K562 (cell line): ENCODE measurements around the gene ACADM. TPM values are rescaled to one million over a fixed set of nuclear protein-coding genes. Genes with fewer than 3 reads are reported as not detected.

Experiments
- CC2D1A ChIP-seq: fragments of 450-650 bp; IDR thresholded peaks from 2 replicates; pipeline ENCODE4 v1.6.1; 2017; ENCODE audit warnings: mild to moderate bottlenecking
- EHMT2 ChIP-seq: fragments of 450-650 bp; IDR thresholded peaks from 2 replicates; pipeline ENCODE4 v1.6.1; 2018; ENCODE audit warnings: antibody characterized with exemption
- EZH2 ChIP-seq: IDR thresholded peaks from 2 replicates; pipeline ENCODE4 v1.6.1; 2012; ENCODE audit warnings: low read depth, mild to moderate bottlenecking, inconsistent platforms, low read length, borderline replicate concordance
- HDAC1 ChIP-seq, 2 experiments: fragments of 450-650 bp; IDR thresholded peaks; 2 replicates each; pipeline ENCODE4 v1.6.1; 2016 to 2017; ENCODE audit warnings: inconsistent platforms in 1 of 2, mild to moderate bottlenecking in 1 of 2, moderate library complexity in 1 of 2
- HNRNPLL ChIP-seq: fragments of 200-400 bp; formaldehyde crosslinking; IDR thresholded peaks from 2 replicates; pipeline ENCODE4 v1.6.1; 2017; ENCODE audit warnings: low read length, low read depth, mild to moderate bottlenecking; ENCODE audit not compliant: poor library complexity, severe bottlenecking
- L3MBTL2 ChIP-seq: fragments of 450-650 bp; IDR thresholded peaks from 2 replicates; pipeline ENCODE4 v1.6.1; 2016; ENCODE audit warnings: mild to moderate bottlenecking, moderate library complexity
- LEF1 ChIP-seq: fragments of 450-650 bp; IDR thresholded peaks from 2 replicates; pipeline ENCODE4 v1.6.1; 2016; ENCODE audit warnings: mild to moderate bottlenecking
- MED1 ChIP-seq: sonication (generic); formaldehyde crosslinking; IDR thresholded peaks from 2 replicates; pipeline ENCODE4 v1.8.1; 2023; ENCODE audit warnings: missing genetic modification reagents, borderline replicate concordance
- NBN ChIP-seq: fragments of 450-650 bp; IDR thresholded peaks from 2 replicates; pipeline ENCODE4 v1.6.1; 2016; ENCODE audit warnings: low read depth, mild to moderate bottlenecking
- NFXL1 ChIP-seq: fragments of 450-650 bp; formaldehyde crosslinking; IDR thresholded peaks from 2 replicates; pipeline ENCODE4 v1.4.0; 2021; ENCODE audit warnings: mild to moderate bottlenecking
- NONO ChIP-seq, 2 experiments: fragments of 200-400 bp in 1 of 2; fragments of 450-650 bp in 1 of 2; formaldehyde crosslinking in 1 of 2; IDR thresholded peaks; 2 replicates each; pipeline ENCODE4 v1.6.1; 2017; ENCODE audit warnings: low read depth in 2 of 2, mild to moderate bottlenecking in 2 of 2, moderate library complexity in 2 of 2, low read length in 1 of 2
- NR2C1 ChIP-seq, 2 experiments: fragments of 450-650 bp; IDR thresholded peaks; 2 replicates each; pipeline ENCODE4 v1.6.1; 2017; ENCODE audit warnings: mild to moderate bottlenecking in 2 of 2, antibody characterized with exemption in 1 of 2, inconsistent platforms in 1 of 2, missing compliant biosample characterization in 1 of 2, missing genetic modification characterization in 1 of 2
- NRF1 ChIP-seq, 2 experiments: fragments of 450-650 bp; IDR thresholded peaks in 1 of 2; conservative IDR thresholded peaks in 1 of 2; 2 replicates each; pipeline ENCODE4 v1.6.1; 2014; ENCODE audit warnings: mild to moderate bottlenecking in 2 of 2
- PML ChIP-seq: IDR thresholded peaks from 2 replicates; pipeline ENCODE4 v1.6.1; 2012; ENCODE audit warnings: low read length, inconsistent platforms
- POLR2A ChIP-seq: fragments of 450-650 bp; conservative IDR thresholded peaks from 2 replicates; pipeline ENCODE4 v1.6.1; 2016
- POLR2G ChIP-seq: fragments of 200-400 bp; formaldehyde crosslinking; IDR thresholded peaks from 2 replicates; pipeline ENCODE4 v1.6.1; 2017; ENCODE audit warnings: low read depth, mild to moderate bottlenecking, antibody characterized with exemption, low read length, moderate library complexity
- PPARD ChIP-seq: fragments of 250-450 bp; sonication (Bioruptor Pico); IDR thresholded peaks from 2 replicates; pipeline ENCODE4 v1.8.0; 2022; ENCODE audit warnings: inconsistent platforms, mild to moderate bottlenecking, moderate library complexity
- RBM34 ChIP-seq: fragments of 200-400 bp; formaldehyde crosslinking; IDR thresholded peaks from 2 replicates; pipeline ENCODE4 v1.6.1; 2018; ENCODE audit warnings: low read length, borderline replicate concordance; ENCODE audit not compliant: insufficient read depth
- WHSC1 ChIP-seq: IDR thresholded peaks from one replicate; pipeline ENCODE4 v1.6.1; 2012; ENCODE audit warnings: low read length, control low read depth, inconsistent platforms
- ZBTB17 ChIP-seq: fragments of 450-650 bp; formaldehyde crosslinking; IDR thresholded peaks from 2 replicates; pipeline ENCODE4 v1.4.0; 2020; ENCODE audit warnings: mild to moderate bottlenecking
- ZFPM2 ChIP-seq: fragments of 250-450 bp; sonication (Bioruptor Pico); IDR thresholded peaks from 2 replicates; pipeline ENCODE4 v1.5.1; 2022; ENCODE audit warnings: mild to moderate bottlenecking
- ZNF324 ChIP-seq: fragments of 250-450 bp; sonication (Bioruptor Pico); IDR thresholded peaks from 2 replicates; pipeline ENCODE4 v1.4.0; 2020; ENCODE audit warnings: mild to moderate bottlenecking
- ZNF384 ChIP-seq: IDR thresholded peaks from 2 replicates; pipeline ENCODE4 v1.6.1; 2012; ENCODE audit warnings: low read depth, low read length, improper control_type of control experiment
- ZNF668 ChIP-seq: fragments of 250-450 bp; sonication (Bioruptor Pico); IDR thresholded peaks from 2 replicates; pipeline ENCODE4 v1.8.0; 2022; ENCODE audit warnings: mild to moderate bottlenecking, inconsistent platforms
- polyA plus RNA-seq, 8 experiments: library from polyadenylated mRNA; depleted of rRNA in 4 of 8; stranded (reverse) in 5 of 8; unstranded in 3 of 8; fragments of >200 nt; fragmentation: Nextera tagmentation in 2 of 8; fragmentation: Illumina TruSeq in 1 of 8; extraction: Ambion mirVana in 2 of 8; extraction: Trizol in 1 of 8; gene quantifications; 2 replicates each; pipeline versions ENCODE4 v1.2.1 to v1.2.3, GENCODE V29; 2011 to 2014; ENCODE audit warnings: inconsistent platforms in 1 of 8, missing spikeins in 1 of 8
- total RNA-seq, 7 experiments: library from RNA; depleted of rRNA in 6 of 7; stranded (reverse); fragments of >200 nt in 6 of 7; fragmentation: Illumina TruSeq in 2 of 7; extraction: Trizol in 2 of 7; gene quantifications; 2 replicates each; pipeline versions ENCODE4 v1.2.1 to v1.2.3, GENCODE V29; 2011 to 2021; ENCODE audit warnings: low replicate concordance in 1 of 7
- TF ChIP-seq, protein P1 (sequence below): fragments of 250-450 bp; sonication (Bioruptor Pico); IDR thresholded peaks from 2 replicates; pipeline ENCODE4 v1.9.0; 2021; ENCODE audit warnings: mild to moderate bottlenecking, inconsistent platforms
- TF ChIP-seq, protein P2 (sequence below): fragments of 250-450 bp; sonication (Bioruptor Pico); IDR thresholded peaks from 2 replicates; pipeline ENCODE4 v1.5.0; 2021
- TF ChIP-seq, protein P3 (sequence below): fragments of 250-450 bp; sonication (Bioruptor Pico); IDR thresholded peaks from 2 replicates; pipeline ENCODE4 v1.5.0; 2020; ENCODE audit warnings: mild to moderate bottlenecking, borderline replicate concordance

ACADM gene
- total and polyA plus RNA-seq, 9 of the 15 experiments (the other 6 are each of a cell fraction or from before 2014, with no cell fraction given) = 82.5 to 156 (median 123) TPM

DNA sequence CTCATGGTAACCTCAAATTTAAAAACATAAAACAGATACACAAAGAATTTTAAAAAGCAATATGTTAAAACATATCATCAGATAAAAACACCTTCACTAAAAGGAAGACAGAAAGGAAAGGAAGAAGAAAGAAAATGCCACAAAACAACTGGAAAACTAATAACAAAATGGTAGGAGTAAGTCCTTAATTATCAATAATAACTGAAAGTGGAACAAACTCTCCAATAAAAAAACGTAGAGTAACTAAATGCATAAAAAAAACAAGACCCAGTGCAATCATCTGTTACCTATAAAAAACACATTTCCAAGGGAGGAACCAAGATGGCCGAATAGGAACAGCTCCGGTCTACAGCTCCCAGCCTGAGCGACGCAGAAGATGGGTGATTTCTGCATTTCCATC, 47.1 kb upstream of the ACADM start (continued):
- TF ChIP-seq, protein P1, sequence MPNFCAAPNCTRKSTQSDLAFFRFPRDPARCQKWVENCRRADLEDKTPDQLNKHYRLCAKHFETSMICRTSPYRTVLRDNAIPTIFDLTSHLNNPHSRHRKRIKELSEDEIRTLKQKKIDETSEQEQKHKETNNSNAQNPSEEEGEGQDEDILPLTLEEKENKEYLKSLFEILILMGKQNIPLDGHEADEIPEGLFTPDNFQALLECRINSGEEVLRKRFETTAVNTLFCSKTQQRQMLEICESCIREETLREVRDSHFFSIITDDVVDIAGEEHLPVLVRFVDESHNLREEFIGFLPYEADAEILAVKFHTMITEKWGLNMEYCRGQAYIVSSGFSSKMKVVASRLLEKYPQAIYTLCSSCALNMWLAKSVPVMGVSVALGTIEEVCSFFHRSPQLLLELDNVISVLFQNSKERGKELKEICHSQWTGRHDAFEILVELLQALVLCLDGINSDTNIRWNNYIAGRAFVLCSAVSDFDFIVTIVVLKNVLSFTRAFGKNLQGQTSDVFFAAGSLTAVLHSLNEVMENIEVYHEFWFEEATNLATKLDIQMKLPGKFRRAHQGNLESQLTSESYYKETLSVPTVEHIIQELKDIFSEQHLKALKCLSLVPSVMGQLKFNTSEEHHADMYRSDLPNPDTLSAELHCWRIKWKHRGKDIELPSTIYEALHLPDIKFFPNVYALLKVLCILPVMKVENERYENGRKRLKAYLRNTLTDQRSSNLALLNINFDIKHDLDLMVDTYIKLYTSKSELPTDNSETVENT (CRISPR knock-in tag) = no peak
- peak; percentile 45; the same call in 1 of the 2 replicates for TF ChIP-seq NBN
- peak in 1 of 2 experiments; percentile 23; a peak in 1 of 4 replicates for TF ChIP-seq HDAC1 (IDR thresholded peaks at IDR 0.05)
- TF ChIP-seq, protein P2, sequence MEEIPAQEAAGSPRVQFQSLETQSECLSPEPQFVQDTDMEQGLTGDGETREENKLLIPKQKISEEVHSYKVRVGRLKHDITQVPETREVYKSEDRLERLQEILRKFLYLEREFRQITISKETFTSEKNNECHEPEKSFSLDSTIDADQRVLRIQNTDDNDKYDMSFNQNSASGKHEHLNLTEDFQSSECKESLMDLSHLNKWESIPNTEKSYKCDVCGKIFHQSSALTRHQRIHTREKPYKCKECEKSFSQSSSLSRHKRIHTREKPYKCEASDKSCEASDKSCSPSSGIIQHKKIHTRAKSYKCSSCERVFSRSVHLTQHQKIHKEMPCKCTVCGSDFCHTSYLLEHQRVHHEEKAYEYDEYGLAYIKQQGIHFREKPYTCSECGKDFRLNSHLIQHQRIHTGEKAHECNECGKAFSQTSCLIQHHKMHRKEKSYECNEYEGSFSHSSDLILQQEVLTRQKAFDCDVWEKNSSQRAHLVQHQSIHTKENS (CRISPR knock-in tag) = no peak
- no peak for TF ChIP-seq ZFPM2 (CRISPR knock-in tag)
- TF ChIP-seq PPARD (CRISPR knock-in tag) = no peak
- no peak for TF ChIP-seq ZBTB17 (CRISPR knock-in tag)
- no peak for TF ChIP-seq ZNF384
- TF ChIP-seq EHMT2 = peak; percentile 52; the same call in 1 of the 2 replicates
- TF ChIP-seq LEF1 = peak; percentile 21; the same call in 1 of the 2 replicates
- no peak for TF ChIP-seq ZNF324
- TF ChIP-seq POLR2G = no peak
- TF ChIP-seq RBM34 = no peak
- TF ChIP-seq MED1 (CRISPR knock-in tag) = no peak
- no peak for TF ChIP-seq NFXL1 (CRISPR knock-in tag)
- no peak for TF ChIP-seq PML
- TF ChIP-seq HNRNPLL = no peak
- TF ChIP-seq NONO (IDR thresholded peaks at IDR 0.05; ENCODE audit: low read depth in 2 of 2, low read length in 1 of 2) = no peak
- no peak for TF ChIP-seq ZNF668 (CRISPR knock-in tag)
- TF ChIP-seq L3MBTL2 = peak; percentile 24; the same call in 1 of the 2 replicates
- no peak for TF ChIP-seq EZH2
- peak; percentile 60 for TF ChIP-seq POLR2A
- 0 out of 4 replicates have a peak, but pooled peaks of 1 of the 2 experiments have one; percentile 17 for TF ChIP-seq NRF1 (conservative IDR thresholded peaks at IDR 0.05 in 1 of 2, IDR thresholded peaks at IDR 0.05 in 1 of 2)
- TF ChIP-seq CC2D1A = no peak
- no peak for TF ChIP-seq NR2C1 (IDR thresholded peaks at IDR 0.05)
- no peak for TF ChIP-seq NR2C1 (tag; IDR thresholded peaks at IDR 0.05)
- TF ChIP-seq WHSC1 = no peak
- TF ChIP-seq, protein P3, sequence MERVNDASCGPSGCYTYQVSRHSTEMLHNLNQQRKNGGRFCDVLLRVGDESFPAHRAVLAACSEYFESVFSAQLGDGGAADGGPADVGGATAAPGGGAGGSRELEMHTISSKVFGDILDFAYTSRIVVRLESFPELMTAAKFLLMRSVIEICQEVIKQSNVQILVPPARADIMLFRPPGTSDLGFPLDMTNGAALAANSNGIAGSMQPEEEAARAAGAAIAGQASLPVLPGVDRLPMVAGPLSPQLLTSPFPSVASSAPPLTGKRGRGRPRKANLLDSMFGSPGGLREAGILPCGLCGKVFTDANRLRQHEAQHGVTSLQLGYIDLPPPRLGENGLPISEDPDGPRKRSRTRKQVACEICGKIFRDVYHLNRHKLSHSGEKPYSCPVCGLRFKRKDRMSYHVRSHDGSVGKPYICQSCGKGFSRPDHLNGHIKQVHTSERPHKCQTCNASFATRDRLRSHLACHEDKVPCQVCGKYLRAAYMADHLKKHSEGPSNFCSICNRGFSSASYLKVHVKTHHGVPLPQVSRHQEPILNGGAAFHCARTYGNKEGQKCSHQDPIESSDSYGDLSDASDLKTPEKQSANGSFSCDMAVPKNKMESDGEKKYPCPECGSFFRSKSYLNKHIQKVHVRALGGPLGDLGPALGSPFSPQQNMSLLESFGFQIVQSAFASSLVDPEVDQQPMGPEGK (CRISPR knock-in tag) = no peak
